ENCODE results near the gene BORCS6. TPM values are rescaled to one million over a fixed set of nuclear protein-coding genes. Genes with fewer than 3 reads are reported as not detected.
A peak's percentile ranks its signal among the peaks of the same experiment; 100 is the strongest.

Gene BORCS6
- total and polyA plus RNA-seq, 2 of the 13 experiments (the other 11 are each of a cell fraction or from before 2014, with no cell fraction given), result 2.0 to 5.1 TPM

DNA sequence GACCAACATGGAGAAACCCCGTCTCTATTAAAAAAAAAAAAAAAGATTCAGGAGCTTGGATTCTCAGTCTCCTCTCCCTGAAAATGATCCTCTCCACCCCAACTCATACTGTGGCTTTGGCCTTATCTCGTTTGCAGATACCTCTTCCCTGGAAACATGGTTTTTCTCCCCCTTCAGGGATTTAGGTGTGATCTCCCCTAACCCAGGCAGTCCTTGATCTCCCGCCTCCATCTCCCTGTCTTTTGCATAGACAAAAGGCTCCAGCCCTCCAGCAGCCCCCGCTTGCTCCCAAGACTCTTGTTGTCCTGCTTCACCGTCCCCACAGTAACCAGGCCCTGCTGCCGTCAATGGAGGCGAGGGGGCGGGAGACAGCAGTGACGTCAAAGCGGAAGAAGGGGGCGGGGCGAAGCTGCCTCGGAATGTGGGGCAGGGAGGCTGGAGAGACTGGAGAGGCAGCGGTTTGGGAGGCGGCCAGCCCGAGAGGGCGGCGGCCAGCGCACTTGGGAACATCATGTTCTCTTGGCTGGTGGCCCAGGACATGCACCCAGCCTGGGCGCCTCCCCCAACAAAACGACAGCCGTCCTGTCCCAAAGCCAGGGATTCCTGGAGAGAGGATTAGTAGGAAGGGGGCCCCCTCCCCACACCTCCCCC lies 35.9 kb downstream of the BORCS6 start (continued):
- no peak for TF ChIP-seq ZNF292 (CRISPR knock-in tag; IDR thresholded peaks at IDR 0.05; ENCODE audit: borderline replicate concordance, low read depth)
- no peak for TF ChIP-seq AKAP8 (CRISPR knock-in tag; IDR thresholded peaks at IDR 0.05)
- TF ChIP-seq SIX4 (CRISPR knock-in tag; IDR thresholded peaks at IDR 0.05), result no peak
- TF ChIP-seq JDP2 (CRISPR knock-in tag; IDR thresholded peaks at IDR 0.05; ENCODE audit: borderline replicate concordance), result no peak
- TF ChIP-seq NR2F6 (IDR thresholded peaks at IDR 0.05), result no peak
- no peak for TF ChIP-seq NR2F6 (CRISPR knock-in tag; IDR thresholded peaks at IDR 0.05)
- no peak for TF ChIP-seq REXO4 (CRISPR knock-in tag; IDR thresholded peaks at IDR 0.05; ENCODE audit: borderline replicate concordance)
- TF ChIP-seq ZNF12 (CRISPR knock-in tag; IDR thresholded peaks at IDR 0.05), result no peak
- no peak; the same call in 1 of the 2 replicates for TF ChIP-seq SIN3A (IDR thresholded peaks at IDR 0.05; ENCODE audit: borderline replicate concordance, low read depth, low read length)
- TF ChIP-seq ATF7-NPFF (CRISPR knock-in tag; IDR thresholded peaks at IDR 0.05; ENCODE audit: low read depth), result no peak
- TF ChIP-seq ZNF138 (CRISPR knock-in tag; IDR thresholded peaks at IDR 0.05; ENCODE audit: low read depth), result no peak
- no peak for TF ChIP-seq AGO2 (optimal IDR thresholded peaks at IDR 0.05; ENCODE audit: low read depth, low read length)
- no peak for TF ChIP-seq FOXJ3 (CRISPR knock-in tag; IDR thresholded peaks at IDR 0.05; ENCODE audit: borderline replicate concordance)
- no peak for TF ChIP-seq ZNF605 (CRISPR knock-in tag; IDR thresholded peaks at IDR 0.05)
- TF ChIP-seq ZNF775 (CRISPR knock-in tag; IDR thresholded peaks at IDR 0.05; ENCODE audit: borderline replicate concordance), result no peak
- TF ChIP-seq, protein P1, sequence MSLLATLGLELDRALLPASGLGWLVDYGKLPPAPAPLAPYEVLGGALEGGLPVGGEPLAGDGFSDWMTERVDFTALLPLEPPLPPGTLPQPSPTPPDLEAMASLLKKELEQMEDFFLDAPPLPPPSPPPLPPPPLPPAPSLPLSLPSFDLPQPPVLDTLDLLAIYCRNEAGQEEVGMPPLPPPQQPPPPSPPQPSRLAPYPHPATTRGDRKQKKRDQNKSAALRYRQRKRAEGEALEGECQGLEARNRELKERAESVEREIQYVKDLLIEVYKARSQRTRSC (CRISPR knock-in tag; IDR thresholded peaks at IDR 0.05; ENCODE audit: low read depth), result no peak
- TF ChIP-seq FUBP1 (CRISPR knock-in tag; IDR thresholded peaks at IDR 0.05; ENCODE audit: borderline replicate concordance), result no peak
- no peak for TF ChIP-seq ZNF547 (CRISPR knock-in tag; IDR thresholded peaks at IDR 0.05)
- TF ChIP-seq CCAR2 (optimal IDR thresholded peaks at IDR 0.05; ENCODE audit: low read depth, low read length), result no peak
- no peak for TF ChIP-seq MYPOP (CRISPR knock-in tag; IDR thresholded peaks at IDR 0.05)
- no peak for TF ChIP-seq TRIM24 (CRISPR knock-in tag; IDR thresholded peaks at IDR 0.05)
- TF ChIP-seq ZNF616 (CRISPR knock-in tag; IDR thresholded peaks at IDR 0.05; ENCODE audit: low read depth), result no peak
- TF ChIP-seq TIGD3 (CRISPR knock-in tag; IDR thresholded peaks at IDR 0.05; ENCODE audit: borderline replicate concordance), result no peak
- TF ChIP-seq ZNF629 (CRISPR knock-in tag; conservative IDR thresholded peaks at IDR 0.05), result no peak
- TF ChIP-seq, protein P2, sequence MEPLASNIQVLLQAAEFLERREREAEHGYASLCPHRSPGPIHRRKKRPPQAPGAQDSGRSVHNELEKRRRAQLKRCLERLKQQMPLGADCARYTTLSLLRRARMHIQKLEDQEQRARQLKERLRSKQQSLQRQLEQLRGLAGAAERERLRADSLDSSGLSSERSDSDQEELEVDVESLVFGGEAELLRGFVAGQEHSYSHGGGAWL (CRISPR knock-in tag; IDR thresholded peaks at IDR 0.05), result peak; percentile 43; the same call in 1 of the 2 replicates
- TF ChIP-seq PAX8 (CRISPR knock-in tag; IDR thresholded peaks at IDR 0.05; ENCODE audit: borderline replicate concordance), result no peak

All from HepG2 (cell line).